H9 (cell line): ENCODE results near the gene SIL1. TPM values are rescaled to one million over a fixed set of nuclear protein-coding genes. Genes with fewer than 3 reads are reported as not detected.

Experiments used
- DNase-seq: peaks from one replicate; pipeline ENCODE4 v3.0.0-alpha.2; 2017
- H2AFZ ChIP-seq: one replicate; pipeline ENCODE4 v1.6.1; 2013; ENCODE audit warnings: mild to moderate bottlenecking, low read length, control low read depth, moderate library complexity
- H2AK5ac ChIP-seq: 2 replicates; pipeline ENCODE4 v1.6.1; 2013; ENCODE audit warnings: low read length, control low read depth, mixed read lengths; ENCODE audit not compliant: insufficient read length
- H2BK120ac ChIP-seq: one replicate; pipeline ENCODE4 v1.6.1; 2013; ENCODE audit warnings: low read depth, mild to moderate bottlenecking, low read length, control low read depth, inconsistent platforms; ENCODE audit not compliant: poor library complexity, severe bottlenecking
- H2BK12ac ChIP-seq: 2 replicates; pipeline ENCODE4 v1.6.1; 2013; ENCODE audit warnings: low read length, control low read depth, mixed read lengths, low read depth; ENCODE audit not compliant: insufficient read length
- H2BK15ac ChIP-seq: 2 replicates; pipeline ENCODE4 v1.6.1; 2013; ENCODE audit warnings: low read depth, low read length, control low read depth
- H2BK20ac ChIP-seq: one replicate; pipeline ENCODE4 v1.6.1; 2013; ENCODE audit warnings: low read depth, mild to moderate bottlenecking, low read length, control low read depth, inconsistent platforms; ENCODE audit not compliant: poor library complexity, severe bottlenecking
- H2BK5ac ChIP-seq: 2 replicates; pipeline ENCODE4 v1.6.1; 2013; ENCODE audit warnings: low read length, control low read depth, mixed read lengths; ENCODE audit not compliant: insufficient read length
- H3K14ac ChIP-seq: 2 replicates; pipeline ENCODE4 v1.6.1; 2013; ENCODE audit warnings: low read length, control low read depth; ENCODE audit not compliant: insufficient read depth
- H3K18ac ChIP-seq: 2 replicates; pipeline ENCODE4 v1.6.1; 2013; ENCODE audit warnings: low read depth, mild to moderate bottlenecking, mixed read lengths, low read length, control low read depth; ENCODE audit not compliant: insufficient read length
- H3K23ac ChIP-seq: 2 replicates; pipeline ENCODE4 v1.6.1; 2013; ENCODE audit warnings: low read length, control low read depth, mixed read lengths, low read depth; ENCODE audit not compliant: insufficient read length
- H3K23me2 ChIP-seq: 2 replicates; pipeline ENCODE4 v1.6.1; 2013; ENCODE audit warnings: low read depth, mild to moderate bottlenecking, mixed read lengths, low read length, control low read depth; ENCODE audit not compliant: insufficient read length, poor library complexity, severe bottlenecking
- H3K27ac ChIP-seq: 2 replicates; pipeline ENCODE4 v1.5.1; 2013; ENCODE audit warnings: low read length, control low read depth, mixed read lengths, low read depth; ENCODE audit not compliant: insufficient read length
- H3K27me3 ChIP-seq: 2 replicates; pipeline ENCODE4 v1.6.1; 2013; ENCODE audit warnings: low read length, control low read depth, inconsistent platforms; ENCODE audit not compliant: insufficient read depth
- H3K4ac ChIP-seq: 2 replicates; pipeline ENCODE4 v1.6.1; 2013; ENCODE audit warnings: low read depth, mild to moderate bottlenecking, control low read depth, inconsistent platforms, low read length, moderate library complexity
- H3K4me1 ChIP-seq: 2 replicates; pipeline ENCODE4 v1.6.1; 2013; ENCODE audit warnings: low read length, control low read depth, inconsistent platforms; ENCODE audit not compliant: insufficient read depth
- H3K4me2 ChIP-seq: 2 replicates; pipeline ENCODE4 v1.6.1; 2013; ENCODE audit warnings: low read length, control low read depth, mixed read lengths; ENCODE audit not compliant: insufficient read length, insufficient read depth
- H3K56ac ChIP-seq: 2 replicates; pipeline ENCODE4 v1.6.1; 2013; ENCODE audit warnings: low read depth, mild to moderate bottlenecking, mixed read lengths, low read length, control low read depth; ENCODE audit not compliant: insufficient read length
- H3K79me1 ChIP-seq: 2 replicates; pipeline ENCODE4 v1.6.1; 2013; ENCODE audit warnings: low read depth, mild to moderate bottlenecking, moderate library complexity, low read length, control low read depth, inconsistent platforms; ENCODE audit not compliant: insufficient read depth, poor library complexity, severe bottlenecking
- H3K79me2 ChIP-seq: 2 replicates; pipeline ENCODE4 v1.6.1; 2013; ENCODE audit warnings: low read length, control low read depth, inconsistent platforms; ENCODE audit not compliant: insufficient read depth
- H3K9ac ChIP-seq: 2 replicates; pipeline ENCODE4 v1.6.1; 2013; ENCODE audit warnings: low read length, control low read depth, mixed read lengths; ENCODE audit not compliant: insufficient read length; ENCODE audit errors: extremely low read depth
- H3K9me3 ChIP-seq: one replicate; pipeline ENCODE4 v1.6.1; 2013; ENCODE audit warnings: low read depth, low read length, inconsistent platforms; ENCODE audit not compliant: control insufficient read depth
- H3T11ph ChIP-seq: one replicate; pipeline ENCODE4 v1.6.1; 2013; ENCODE audit warnings: mild to moderate bottlenecking, low read length, control low read depth, inconsistent platforms
- H4K20me1 ChIP-seq: one replicate; pipeline ENCODE4 v1.6.1; 2013; ENCODE audit not compliant: control insufficient read depth, insufficient read length, insufficient read depth
- H4K5ac ChIP-seq: 2 replicates; pipeline ENCODE4 v1.6.1; 2013; ENCODE audit warnings: low read depth, mild to moderate bottlenecking, mixed read lengths, low read length, control low read depth; ENCODE audit not compliant: insufficient read length
- H4K8ac ChIP-seq: replicated peaks from 2 replicates; pipeline ENCODE4 v1.6.1; 2013; ENCODE audit warnings: low read length, control low read depth, mixed read lengths, low read depth; ENCODE audit not compliant: insufficient read length
- H4K91ac ChIP-seq: 2 replicates; pipeline ENCODE4 v1.6.1; 2013; ENCODE audit warnings: low read depth, mild to moderate bottlenecking, moderate library complexity, mixed read lengths, low read length, control low read depth; ENCODE audit not compliant: insufficient read length
- H3K27ac Mint-ChIP-seq, 3 experiments: 2 replicates in 2 of 3; 3 replicates in 1 of 3; pipeline ENCODE4 v1.8.0; 2020 to 2021; ENCODE audit warnings: mixed read lengths in 3 of 3, mild to moderate bottlenecking in 1 of 3, moderate library complexity in 1 of 3
- H3K27me3 Mint-ChIP-seq: 2 replicates; pipeline ENCODE4 v1.8.0; 2021; ENCODE audit warnings: low read depth, mild to moderate bottlenecking, moderate library complexity, mixed read lengths
- H3K36me3 Mint-ChIP-seq, 3 experiments: 2 replicates in 2 of 3; 3 replicates in 1 of 3; pipeline ENCODE4 v1.8.0; 2020 to 2021; ENCODE audit warnings: low read depth in 3 of 3, mixed read lengths in 3 of 3; ENCODE audit not compliant: insufficient read depth in 1 of 3
- H3K4me1 Mint-ChIP-seq, 2 experiments: 2 replicates each; pipeline ENCODE4 v1.8.0; 2020; ENCODE audit warnings: mixed read lengths in 2 of 2
- H3K4me3 Mint-ChIP-seq, 2 experiments: 2 replicates in 1 of 2; 3 replicates in 1 of 2; pipeline ENCODE4 v1.8.0; 2020 to 2021; ENCODE audit warnings: mild to moderate bottlenecking in 2 of 2, mixed read lengths in 2 of 2, moderate library complexity in 1 of 2
- H3K9me3 Mint-ChIP-seq, 2 experiments: 2 replicates in 1 of 2; 3 replicates in 1 of 2; pipeline ENCODE4 v1.8.0; 2020; ENCODE audit warnings: mild to moderate bottlenecking in 2 of 2, mixed read lengths in 2 of 2, moderate library complexity in 1 of 2
- CTCF ChIP-seq: fragments of 200-600 bp; sonication (generic); conservative IDR thresholded peaks from 3 replicates; pipeline ENCODE4 v1.8.0; 2021; ENCODE audit warnings: antibody characterized with exemption, mild to moderate bottlenecking
- WGBS: extraction: QIAGEN DNeasy Blood & Tissue Kit; methylation state at CpG from one replicate; pipeline ENCODE4 v1.1.7; 2013; ENCODE audit warnings: missing lambda C conversion rate, low lambda C conversion rate, mixed read lengths; ENCODE audit not compliant: insufficient read length; ENCODE audit errors: extremely low coverage; 5-methylcytosine and 5-hydroxymethylcytosine counted together
- total RNA-seq: library from RNA; stranded (reverse); gene quantifications from 2 replicates; pipeline ENCODE4 v1.2.1, GENCODE V29; 2021

SIL1 gene
- total RNA-seq, 1 experiment from 2014 or later, result 10.6 TPM

GRCh38 chr5:139016186-139016585, 182.0 kb downstream of the SIL1 start:
- Histone ChIP-seq H4K20me1 (no peaks in the 10 kb centered on the region), H2BK20ac (no peak overlapping the region), H3K56ac (no peak overlapping the region), H2BK5ac (no peak overlapping the region), H2BK15ac (no peak overlapping the region), H3K14ac (no peak overlapping the region), H3K9ac (no peak overlapping the region), H3K18ac (no peak overlapping the region), H3K79me2 (no peaks in the 10 kb centered on the region), H3K27me3 (no peaks in the 10 kb centered on the region), H3K4me1 (no peaks in the 10 kb centered on the region), H3K4me2 (no peak overlapping the region), H3K79me1 (no peaks in the 10 kb centered on the region), H3K23me2 (no peaks in the 10 kb centered on the region), H4K91ac (no peak overlapping the region), H2BK12ac (no peak overlapping the region), H3K27ac (no peak overlapping the region), H3K4ac (no peak overlapping the region), H4K8ac (no peak overlapping the region), H3K9me3 (no peaks in the 10 kb centered on the region), H4K5ac (no peak overlapping the region), H2AFZ (no peak overlapping the region), H2BK120ac (no peak overlapping the region), H2AK5ac (no peak overlapping the region), H3T11ph (no peak overlapping the region), H3K23ac (no peak overlapping the region)
- DNase-seq, result no peak
- H3K4me3 Mint-ChIP-seq, result no peak overlapping the region
- no CpG with 5 or more reads among the region's 3 CpGs for WGBS
- no peak overlapping the region; a peak in 1 of 7 replicates for H3K27ac Mint-ChIP-seq
- H3K27me3 Mint-ChIP-seq, result no peaks in the 10 kb centered on the region
- no peaks in the 10 kb centered on the region; a peak in 1 of 5 replicates for H3K9me3 Mint-ChIP-seq
- H3K36me3 Mint-ChIP-seq, result peaks cover 0 to 5% (median 0%) of the 10 kb centered on the region in 3 experiments; a peak in 1 of 7 replicates
- TF ChIP-seq CTCF, result no peak
- H3K4me1 Mint-ChIP-seq, result peaks cover 5 to 8% of the 10 kb centered on the region in 2 experiments; a peak in 3 of 4 replicates
